Astrocyte of the cerebellum (primary cell): Measurements from ENCODE around the gene CRELD2.
A peak's percentile ranks its signal among the peaks of the same experiment; 100 is the strongest.

Experiments
- DNase-seq: peaks from one replicate; pipeline ENCODE4 v3.0.0-alpha.2; 2011; ENCODE audit warnings: low read depth
- H3K4me3 ChIP-seq: 2 replicates; pipeline ENCODE4 v1.5.1; 2011; ENCODE audit warnings: mild to moderate bottlenecking, low read depth, low read length, moderate library complexity
- CTCF ChIP-seq: IDR thresholded peaks from 2 replicates; pipeline ENCODE4 v1.5.1; 2012; ENCODE audit warnings: low read length, low read depth, moderate library complexity, mild to moderate bottlenecking; ENCODE audit errors: missing control alignments
- in situ Hi-C: cut with HindIII; loops from 2 replicates; pipeline ENCODE4 v1.10.0; 2017; ENCODE audit warnings: low sequenced_read_pairs

CRELD2 gene

DNA sequence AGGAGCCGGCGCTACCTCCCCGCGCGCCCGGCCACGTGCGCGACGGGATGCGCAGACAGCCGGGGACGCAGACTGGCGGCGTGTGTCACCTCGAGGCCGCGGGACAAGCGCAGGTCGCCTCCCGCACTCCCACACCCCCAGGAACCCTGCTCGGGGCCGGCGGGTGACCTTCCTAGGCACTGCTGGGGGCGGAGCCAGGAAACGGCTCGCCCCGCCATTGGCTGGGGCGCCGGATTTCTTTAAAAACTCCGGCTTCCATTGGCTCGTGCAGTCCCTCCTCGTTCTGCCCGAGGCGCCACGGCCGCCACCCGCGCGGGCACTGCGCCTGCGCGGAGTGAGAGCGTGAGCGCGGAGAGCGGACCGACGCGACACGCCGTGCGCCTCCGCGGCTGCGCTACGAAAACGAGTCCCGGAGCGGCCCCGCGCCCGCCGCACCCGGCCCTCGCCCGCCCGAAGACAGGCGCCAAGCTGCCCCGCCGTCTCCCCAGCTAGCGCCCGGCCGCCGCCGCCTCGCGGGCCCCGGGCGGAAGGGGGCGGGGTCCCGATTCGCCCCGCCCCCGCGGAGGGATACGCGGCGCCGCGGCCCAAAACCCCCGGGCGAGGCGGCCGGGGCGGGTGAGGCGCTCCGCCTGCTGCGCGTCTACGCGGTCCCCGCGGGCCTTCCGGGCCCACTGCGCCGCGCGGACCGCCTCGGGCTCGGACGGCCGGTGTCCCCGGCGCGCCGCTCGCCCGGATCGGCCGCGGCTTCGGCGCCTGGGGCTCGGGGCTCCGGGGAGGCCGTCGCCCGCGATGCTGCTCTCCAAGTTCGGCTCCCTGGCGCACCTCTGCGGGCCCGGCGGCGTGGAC, 41.9 kb downstream of the CRELD2 start, which contains the start of gene PIM3:
Gene PIM3, plus strand, starts transcription at position 614 of the 846 bp plus-strand sequence. Its CDS starts 176 bp downstream, at position 790.
- peak; percentile 89 for DNase-seq
- no peak for TF ChIP-seq CTCF
- peak within 1 kb of the TSS; percentile 55 for H3K4me3 ChIP-seq
- in situ Hi-C loops = no loop called here

GRCh38 chr22:49961005-49961600, 42.7 kb downstream of the CRELD2 start:
- no peak for TF ChIP-seq CTCF
- in situ Hi-C loops = no loop called here
- DNase-seq = no peak
- peak overlapping the region; percentile 55 for H3K4me3 ChIP-seq

DNA sequence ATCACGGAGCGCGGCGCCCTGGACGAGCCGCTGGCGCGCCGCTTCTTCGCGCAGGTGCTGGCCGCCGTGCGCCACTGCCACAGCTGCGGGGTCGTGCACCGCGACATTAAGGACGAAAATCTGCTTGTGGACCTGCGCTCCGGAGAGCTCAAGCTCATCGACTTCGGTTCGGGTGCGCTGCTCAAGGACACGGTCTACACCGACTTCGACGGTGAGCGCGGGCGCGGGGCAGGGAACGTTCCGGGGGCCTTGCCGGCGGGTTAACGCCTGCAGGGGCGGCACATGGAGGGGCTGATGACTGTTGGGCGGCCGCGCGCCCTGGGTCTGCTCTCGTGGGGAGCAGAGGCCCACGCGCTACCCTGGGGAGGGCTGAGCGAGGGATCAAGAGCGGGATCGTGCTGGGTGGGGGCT, 43.2 kb downstream of the CRELD2 start:
- no peak for DNase-seq
- no peak for TF ChIP-seq CTCF
- H3K4me3 ChIP-seq = peak overlapping the region; percentile 55
- in situ Hi-C loops = no loop called here

GRCh38 chr22:49962012-49962750, 43.7 kb downstream of the CRELD2 start:
- in situ Hi-C loops = no loop called here
- TF ChIP-seq CTCF = no peak
- DNase-seq = peak; percentile 72
- peak overlapping the region; percentile 55 for H3K4me3 ChIP-seq

DNA sequence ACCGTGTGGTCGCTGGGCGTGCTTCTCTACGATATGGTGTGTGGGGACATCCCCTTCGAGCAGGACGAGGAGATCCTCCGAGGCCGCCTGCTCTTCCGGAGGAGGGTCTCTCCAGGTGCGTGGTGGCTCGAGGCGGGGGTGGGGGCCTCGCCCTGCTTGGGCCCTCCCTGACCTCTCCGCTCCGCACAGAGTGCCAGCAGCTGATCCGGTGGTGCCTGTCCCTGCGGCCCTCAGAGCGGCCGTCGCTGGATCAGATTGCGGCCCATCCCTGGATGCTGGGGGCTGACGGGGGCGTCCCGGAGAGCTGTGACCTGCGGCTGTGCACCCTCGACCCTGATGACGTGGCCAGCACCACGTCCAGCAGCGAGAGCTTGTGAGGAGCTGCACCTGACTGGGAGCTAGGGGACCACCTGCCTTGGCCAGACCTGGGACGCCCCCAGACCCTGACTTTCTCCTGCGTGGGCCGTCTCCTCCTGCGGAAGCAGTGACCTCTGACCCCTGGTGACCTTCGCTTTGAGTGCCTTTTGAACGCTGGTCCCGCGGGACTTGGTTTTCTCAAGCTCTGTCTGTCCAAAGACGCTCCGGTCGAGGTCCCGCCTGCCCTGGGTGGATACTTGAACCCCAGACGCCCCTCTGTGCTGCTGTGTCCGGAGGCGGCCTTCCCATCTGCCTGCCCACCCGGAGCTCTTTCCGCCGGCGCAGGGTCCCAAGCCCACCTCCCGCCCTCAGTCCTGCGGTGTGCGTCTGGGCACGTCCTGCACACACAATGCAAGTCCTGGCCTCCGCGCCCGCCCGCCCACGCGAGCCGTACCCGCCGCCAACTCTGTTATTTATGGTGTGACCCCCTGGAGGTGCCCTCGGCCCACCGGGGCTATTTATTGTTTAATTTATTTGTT, 44.6 kb downstream of the CRELD2 start:
- H3K4me3 ChIP-seq = peak overlapping the region; percentile 55
- DNase-seq = no peak
- in situ Hi-C loops = no loop called here
- no peak for TF ChIP-seq CTCF

DNA sequence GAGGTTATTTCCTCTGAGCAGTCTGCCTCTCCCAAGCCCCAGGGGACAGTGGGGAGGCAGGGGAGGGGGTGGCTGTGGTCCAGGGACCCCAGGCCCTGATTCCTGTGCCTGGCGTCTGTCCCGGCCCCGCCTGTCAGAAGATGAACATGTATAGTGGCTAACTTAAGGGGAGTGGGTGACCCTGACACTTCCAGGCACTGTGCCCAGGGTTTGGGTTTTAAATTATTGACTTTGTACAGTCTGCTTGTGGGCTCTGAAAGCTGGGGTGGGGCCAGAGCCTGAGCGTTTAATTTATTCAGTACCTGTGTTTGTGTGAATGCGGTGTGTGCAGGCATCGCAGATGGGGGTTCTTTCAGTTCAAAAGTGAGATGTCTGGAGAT, 45.2 kb downstream of the CRELD2 start:
- in situ Hi-C loops = no loop called here
- no peak for DNase-seq
- no peak overlapping the region for H3K4me3 ChIP-seq
- no peak for TF ChIP-seq CTCF
